ENCODE data around the gene CDYL2.

Gene CDYL2

DNA sequence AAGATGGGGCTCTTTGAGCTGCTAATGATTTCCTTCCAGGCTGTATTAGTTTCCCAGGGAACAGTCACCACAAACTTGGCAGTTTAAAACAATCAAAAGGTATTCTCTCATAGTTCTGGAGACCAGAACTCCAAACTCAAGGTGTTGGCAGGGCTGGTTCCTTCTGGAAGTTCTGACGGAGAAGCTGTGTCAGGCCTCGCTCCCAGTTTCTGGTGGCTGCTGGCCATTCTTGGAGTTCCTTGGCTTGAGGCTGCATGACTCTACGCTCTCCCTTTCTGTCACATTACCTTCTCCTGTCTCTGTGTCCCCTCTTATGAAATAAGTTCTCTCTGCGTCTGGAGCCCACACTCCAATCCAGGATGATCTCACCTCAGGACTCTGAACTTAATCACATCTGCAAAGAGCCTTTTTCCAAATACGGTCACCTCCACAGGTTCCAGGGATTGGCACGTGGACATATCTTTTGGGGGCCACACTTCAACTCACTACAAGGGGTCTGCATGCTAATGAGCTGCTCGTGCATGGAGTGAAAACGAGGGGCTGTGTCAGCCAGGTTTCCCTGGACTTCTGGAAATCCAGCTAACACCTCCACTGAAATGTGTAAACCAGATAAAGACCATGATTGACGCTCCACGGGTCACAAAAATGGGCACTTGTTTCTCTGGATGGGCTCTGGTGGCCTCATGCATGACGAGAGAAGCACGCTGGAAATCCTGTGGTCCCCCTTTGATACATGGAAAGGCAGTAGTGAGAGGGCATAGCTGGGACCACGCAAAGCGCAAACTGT, 185.3 kb downstream of the CDYL2 start:
- DNase-seq, result no peak

DNA sequence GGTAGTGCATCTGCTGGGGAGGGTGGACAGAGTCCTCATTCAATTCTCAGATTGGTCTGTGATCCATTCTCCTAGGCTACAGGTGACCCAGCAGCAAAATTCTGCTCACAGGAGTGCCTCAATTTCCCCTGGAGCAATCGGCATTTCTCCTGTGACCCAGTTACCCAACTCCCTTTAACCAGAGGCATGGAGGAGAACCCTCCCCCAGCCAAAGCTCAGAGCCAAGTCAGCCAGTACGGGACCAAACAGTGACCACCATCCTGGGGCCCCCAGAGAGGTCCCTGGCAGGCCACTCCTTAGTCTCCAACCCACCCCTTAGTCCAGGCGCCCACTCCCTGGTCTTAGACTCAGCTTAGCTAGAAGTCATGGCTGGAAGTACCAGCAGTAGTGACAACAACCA, 188.0 kb downstream of the CDYL2 start:
- no peak for DNase-seq

DNA sequence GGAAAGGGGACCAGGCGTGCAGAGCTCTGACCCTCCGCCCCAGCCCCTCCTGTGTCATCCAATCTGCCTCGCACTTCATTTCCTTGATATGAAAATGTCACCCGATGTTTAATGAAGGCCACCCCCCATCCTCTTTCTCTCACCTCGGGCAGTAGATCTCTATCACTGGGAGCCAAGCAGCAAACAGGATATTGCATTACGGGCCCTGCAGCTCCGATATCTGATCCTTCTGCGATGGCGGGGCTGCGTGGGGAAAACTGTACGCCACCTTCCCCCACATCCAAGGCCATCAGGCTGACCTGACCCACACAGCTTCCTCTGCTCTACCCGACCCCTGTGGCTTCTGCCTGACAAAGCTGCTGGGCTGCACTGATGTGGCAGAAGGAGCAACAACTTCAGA, 188.7 kb downstream of the CDYL2 start:
- no peak for DNase-seq

DNA sequence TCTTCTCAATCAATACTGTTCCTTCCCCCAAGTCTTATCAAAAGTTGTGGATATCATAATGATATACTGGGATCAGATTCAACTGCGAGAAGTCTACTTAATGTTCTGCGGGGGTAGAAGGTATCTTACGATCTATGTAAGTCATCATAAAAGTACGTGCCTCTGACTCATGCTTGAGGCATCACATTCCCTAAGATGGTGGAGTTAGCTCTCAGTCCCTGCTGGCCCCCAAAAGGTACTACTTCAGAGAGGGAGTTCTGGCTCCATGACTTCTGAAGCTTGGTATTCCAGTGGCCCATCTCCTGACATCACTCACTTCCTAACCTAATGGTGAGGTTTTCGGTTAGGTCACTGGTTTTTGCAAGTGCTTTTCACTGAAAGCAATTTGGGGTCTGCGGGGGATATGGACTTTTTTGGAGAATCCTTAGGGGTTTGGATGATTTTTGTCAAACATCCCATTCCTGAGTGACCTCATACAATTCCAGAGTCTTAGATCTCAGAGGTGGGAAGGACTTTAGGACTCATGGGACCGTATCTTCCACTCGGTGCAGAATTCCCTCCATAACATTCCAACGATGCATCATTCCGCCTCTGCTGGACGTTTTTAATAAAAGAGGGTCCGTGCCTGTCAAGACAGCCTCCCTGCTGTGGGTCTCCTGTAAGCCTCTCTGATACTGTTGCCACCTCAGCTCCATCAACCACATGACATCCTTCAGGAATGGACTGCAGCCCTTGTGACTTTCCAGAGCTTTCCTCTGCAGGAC, 189.3 kb downstream of the CDYL2 start:
- DNase-seq, result peak; percentile 51 to 72

DNA sequence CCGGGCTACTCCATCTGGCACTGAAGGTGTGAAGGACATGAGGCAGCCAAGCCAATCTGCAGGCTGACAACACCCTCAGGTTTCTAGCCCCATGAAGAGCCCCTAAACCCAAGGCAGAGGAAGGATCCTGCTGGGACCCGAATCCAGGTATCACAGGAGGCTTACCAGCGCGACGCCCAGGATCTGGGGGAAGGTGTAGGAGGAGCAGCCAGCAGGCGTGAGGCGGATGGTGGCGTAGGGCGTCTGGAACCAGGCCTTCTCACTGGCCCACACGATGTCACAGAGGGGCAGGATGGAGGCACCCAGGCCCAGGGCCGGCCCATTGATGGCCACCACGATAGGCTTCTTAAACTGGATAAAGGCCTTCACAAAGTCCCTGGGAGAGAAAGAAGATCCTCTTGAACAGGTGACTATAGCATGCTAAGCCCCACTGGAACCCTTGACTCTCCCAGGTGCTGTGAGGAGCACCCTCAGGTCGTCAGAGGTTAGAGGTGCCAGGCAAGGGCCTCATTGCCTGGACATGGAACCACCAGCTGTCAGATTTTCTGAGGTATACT, 191.9 kb downstream of the CDYL2 start:
- DNase-seq, result no peak

DNA sequence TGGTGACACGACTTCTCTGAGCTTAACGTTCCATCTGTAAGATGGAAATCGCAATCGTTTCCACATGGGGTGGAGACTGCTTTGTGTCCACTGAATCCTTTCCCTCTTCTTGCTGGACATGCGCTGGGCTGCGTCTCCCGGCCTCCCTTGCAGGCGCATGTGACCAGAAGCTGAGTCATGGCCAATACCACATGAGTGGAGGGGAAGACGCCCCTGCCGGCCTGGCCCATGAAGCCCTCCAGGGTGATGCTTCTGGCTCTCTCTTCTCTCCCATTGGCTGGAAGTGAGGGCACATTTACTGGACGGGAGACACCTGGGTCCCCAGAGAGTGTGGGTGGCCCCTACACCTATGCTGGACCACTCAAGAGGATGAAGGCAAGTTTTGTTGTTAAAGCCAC, 192.5 kb downstream of the CDYL2 start:
- no peak for DNase-seq

DNA sequence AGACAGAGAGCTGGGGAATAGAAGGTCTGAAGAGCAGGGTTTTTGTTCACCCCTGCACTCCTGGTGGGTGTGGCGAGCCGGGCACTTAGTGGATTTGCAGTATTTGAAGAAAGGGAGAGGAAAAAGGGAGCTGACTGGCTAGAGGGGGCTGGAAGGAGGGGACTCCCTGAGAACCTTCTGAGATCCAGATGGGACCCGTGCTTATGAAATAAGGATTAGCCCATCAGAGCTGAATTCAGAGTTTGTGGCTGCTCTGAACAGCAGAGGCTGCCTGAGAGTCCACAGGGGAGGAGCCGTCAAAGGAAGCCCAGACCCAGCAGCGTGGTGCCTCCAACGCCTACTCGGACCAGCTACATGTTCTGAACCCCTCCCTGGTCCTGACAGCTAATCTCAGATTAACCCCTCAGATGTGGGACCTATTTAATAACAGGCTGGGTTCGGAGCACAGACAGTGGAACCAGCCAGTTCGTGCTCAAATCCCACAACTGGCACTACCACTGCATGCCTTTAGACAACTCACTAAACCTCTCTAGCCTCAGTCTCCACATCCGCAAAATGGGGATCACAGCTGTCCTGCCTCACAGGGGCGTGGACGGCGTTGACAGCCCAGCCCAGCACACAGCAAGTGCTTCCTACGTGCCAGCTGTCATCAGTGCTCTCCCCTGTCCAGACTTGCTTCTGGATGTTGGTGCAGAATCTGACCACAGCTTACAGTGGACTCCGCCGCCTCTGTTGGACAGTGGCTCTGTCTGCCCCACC, 193.0 kb downstream of the CDYL2 start:
- no peak for DNase-seq

DNA sequence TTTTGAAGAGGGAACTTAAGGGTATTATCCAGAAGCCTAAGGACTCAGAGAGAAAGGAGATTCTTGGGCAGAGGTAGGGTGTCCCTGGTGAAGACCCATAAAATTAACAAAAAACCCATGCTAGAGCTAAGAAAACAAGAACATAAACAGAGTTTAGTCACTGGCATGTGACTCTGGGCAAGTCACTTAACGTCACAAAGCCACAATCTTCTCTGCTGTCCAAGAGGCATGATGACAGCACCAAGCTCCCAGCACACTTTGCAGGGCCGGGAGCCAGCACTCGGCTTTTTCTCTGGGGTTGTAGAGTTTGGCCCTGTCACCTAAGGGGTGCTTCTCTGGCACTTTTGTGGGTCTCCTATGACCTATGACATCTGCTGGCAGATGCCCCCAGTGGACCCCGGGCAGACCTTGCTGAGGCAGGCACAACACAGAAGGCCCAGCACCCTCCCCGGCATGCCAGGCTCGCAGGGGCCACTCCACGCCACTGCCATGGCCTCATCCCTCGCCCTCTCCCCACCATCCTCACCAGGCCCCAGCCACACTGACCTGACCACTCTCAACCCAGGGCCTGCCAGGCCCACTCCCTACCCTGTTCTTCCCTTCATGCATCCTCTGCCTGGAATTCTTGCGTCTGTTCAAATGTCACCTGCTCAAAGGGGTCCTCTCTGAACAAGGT, 193.8 kb downstream of the CDYL2 start:
- DNase-seq, result no peak

DNA sequence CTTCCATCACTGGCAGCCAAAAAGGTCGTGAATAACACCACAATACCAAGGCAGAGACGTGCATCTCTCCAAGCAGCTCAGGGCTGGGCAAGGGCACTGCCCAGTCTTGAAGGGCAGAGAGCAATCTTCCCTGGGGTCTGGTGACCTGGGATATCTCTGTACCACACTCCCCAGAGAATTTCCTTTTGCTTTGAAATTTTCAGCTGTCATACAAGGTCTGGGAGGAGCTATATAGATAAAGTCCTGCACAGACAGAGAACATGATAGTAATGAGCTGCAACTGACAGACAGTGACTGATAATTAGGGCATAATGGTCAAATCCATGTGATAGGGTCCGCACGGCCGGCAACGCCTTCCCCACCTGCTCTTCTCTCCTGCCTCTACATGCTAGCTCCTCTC, 195.5 kb downstream of the CDYL2 start:
- no peak for DNase-seq

DNA sequence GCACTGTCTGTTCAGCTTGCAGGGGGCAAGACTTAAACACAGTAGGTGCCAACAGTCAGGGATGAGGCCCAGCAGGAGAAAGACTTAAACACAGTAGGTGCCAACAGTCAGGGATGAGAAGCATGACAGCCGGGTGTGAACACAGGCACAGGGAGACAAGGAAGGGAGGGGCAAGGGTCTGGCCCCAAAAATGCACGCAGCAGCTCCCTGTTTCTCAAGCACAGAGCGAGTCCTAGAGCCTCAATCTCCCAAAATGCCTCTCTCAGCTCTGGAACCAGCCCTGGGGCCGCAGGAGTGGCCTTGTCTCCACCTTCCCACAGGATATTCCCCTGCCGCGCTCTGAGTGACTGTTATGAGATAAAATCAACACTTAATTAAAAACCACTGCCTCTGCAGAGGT, 197.2 kb downstream of the CDYL2 start:
- no peak for DNase-seq

DNA sequence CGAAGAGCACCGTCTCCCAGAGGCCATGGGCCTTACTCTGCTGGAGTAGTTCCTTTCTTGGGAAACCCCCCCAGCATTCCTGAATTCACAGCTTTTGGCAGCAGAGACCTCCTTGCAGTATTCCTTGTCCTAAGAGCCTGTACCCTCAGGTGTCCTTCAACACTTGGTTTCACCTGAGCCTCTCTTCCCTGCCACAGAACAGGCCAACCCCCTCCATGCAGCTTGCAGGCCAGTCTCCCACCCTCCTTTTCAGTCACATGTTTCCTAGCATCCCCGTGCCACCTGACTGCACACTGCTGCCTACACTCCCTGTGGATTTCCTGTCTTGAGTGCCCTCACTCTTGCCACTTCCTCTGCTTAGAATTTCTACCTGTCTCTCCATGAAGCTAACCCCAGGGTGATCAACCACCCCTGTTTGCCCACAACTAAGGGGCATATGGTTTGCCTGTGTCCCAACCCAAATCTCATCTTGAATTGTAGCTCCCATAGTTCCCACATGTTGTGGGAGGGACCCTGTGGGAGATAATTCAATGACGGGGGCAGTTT, 198.1 kb downstream of the CDYL2 start:
- no peak for DNase-seq

DNA sequence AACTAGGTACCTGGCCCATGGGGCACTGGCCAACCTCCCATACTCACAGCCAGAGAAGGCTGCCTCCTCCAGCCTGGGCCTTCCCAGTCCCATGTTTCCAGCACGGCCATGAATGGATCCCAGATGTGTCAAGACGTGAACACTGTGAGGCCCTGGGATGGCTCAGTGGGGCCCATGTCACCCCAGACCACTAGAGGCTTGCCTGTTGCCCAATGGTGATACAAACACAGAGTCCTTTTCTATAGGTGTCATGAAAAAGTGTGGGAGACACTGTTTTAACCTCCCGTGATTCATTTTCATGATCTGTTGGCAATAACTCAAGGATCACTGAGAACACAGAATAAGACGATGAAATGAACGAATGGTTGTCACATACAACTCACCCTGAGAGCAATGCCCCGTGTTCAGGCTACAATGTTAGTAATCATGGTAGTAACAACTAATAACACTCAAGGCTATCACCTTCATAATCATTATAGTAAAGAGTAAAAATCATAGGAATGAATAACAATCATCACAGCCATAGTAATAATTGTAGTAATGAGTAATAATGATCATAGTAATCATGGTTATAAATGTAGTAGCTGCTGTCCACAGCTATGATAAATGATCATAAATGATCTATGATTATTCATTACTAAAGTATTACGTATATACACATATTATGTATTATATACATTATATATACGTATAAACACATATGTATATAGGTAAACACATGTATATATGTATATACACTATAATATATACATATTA, 199.6 kb downstream of the CDYL2 start:
- DNase-seq, result no peak

DNA sequence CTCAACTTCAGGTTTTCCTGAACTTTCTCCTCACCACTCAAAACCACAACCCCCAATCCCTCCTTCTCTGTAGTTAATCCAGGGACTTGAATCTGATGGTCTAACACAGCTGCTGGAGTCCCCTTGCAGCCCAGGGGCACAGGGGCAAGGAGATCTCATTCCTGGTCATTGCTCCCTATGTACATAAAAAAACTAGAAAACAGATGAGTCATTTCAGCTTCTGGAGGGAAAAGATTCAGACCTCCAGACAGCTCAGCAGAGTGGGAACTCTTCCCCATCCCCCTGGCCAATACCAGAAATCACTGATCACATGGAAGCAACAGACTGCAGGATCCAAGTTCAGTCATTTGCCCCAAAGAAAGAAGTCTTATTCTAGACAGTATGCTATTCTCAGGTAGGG, 201.5 kb downstream of the CDYL2 start:
- DNase-seq, result no peak

DNA sequence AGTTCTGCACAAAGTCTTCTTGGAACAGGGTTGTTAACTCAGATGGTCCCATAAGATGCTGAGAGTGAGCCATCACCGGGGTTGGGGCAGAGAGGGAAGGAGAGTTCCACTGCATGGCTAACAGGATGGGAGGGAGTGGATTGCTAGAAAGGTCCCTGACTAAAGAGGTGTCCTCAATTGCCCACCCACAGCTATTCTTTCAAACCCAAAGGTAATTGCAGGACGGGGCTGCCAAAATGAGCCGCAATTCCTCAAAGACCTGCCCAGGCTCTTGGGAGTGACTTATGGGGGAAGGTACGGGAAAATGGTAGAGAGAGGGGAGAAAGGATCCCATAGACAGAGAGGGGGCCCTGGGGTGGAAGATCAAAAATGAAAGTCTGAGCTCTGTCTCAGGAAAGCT, 203.2 kb downstream of the CDYL2 start:
- no peak for DNase-seq

DNA sequence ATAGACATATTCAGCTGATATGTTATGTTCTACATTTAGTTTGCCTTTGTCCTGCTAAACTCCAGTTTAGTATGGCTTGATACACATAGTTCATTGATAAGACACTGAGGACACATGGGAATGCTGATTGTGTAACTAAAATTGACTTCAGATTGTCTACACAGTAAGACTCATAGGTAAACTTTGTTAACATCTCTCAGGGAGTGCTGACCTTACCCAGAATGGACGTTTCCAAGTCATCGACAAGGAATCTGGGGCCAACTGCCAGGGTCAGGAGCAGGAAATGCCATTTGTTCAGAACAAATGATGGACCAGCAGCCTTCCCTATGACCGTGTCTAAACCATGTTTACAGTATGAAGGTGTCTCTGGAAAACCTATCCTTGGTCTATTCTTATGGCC, 204.9 kb downstream of the CDYL2 start:
- DNase-seq, result peak in 1 of 2 experiments; percentile 16

DNA sequence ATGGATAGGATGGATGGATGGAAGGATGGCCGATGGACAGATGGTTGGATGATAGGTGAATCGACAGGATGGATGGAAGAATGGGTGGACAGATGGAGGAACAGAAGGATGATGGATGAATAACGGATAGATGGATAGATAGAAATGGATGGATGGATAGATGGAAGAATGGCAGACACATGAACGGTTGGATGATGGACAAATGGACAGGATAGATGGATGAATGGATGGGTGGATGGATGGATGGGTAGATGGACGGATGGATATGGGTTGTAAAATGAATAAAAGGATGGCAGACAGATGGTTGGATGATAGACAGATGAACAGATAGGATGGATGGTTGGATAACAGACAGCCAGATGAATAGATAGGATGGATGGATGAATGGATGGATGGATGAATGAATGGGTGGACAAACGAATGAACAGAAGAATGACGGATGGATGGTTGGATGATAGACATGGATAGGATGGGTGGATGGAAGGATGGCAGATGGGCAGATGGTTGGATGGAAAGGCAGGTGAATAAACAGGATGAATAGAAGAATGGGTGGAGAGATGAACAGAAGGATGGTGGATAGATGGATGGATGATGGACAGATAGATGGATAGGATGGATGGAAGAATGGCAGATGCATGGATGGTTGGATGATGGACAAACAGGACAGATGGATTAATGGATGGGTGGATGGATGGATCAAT, 207.7 kb downstream of the CDYL2 start:
- DNase-seq, result no peak

DNA sequence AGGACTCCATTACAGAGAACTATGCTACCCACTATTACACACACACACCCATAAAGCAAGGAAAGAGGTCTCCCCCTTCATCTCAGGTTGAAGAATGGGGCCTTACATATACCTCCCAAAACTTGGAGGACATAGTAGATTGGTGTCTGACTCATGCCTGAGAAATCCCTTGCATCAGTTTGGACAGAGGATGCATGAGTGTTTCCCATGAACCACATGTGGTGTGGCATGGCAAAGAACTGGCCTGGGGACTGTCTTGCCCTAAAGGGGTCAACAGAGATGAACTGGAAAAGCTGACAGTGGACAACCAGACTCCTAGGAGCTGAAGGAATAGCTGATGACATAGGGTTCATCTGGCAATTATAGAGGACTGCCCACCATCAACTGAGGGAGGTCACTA, 209.6 kb downstream of the CDYL2 start:
- no peak for DNase-seq

DNA sequence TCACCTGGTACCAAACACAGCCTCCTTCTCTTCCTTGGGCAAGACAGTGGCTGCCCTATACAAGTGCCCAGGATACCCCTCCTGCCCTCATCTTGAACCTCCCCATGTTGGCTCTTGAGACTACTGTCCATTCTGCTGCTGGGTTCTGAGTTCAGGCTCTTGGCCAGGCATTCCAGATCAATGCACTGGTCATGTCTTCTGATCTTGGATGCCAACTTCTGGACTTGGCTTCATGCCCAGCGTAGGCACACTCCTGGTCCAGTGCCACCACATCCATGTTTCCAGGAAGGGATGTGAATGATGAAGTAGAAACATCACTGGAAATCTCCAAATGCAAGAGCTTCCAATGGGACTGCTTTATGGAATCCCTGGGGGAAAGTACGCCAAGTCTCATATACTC, 212.1 kb downstream of the CDYL2 start:
- DNase-seq, result no peak

DNA sequence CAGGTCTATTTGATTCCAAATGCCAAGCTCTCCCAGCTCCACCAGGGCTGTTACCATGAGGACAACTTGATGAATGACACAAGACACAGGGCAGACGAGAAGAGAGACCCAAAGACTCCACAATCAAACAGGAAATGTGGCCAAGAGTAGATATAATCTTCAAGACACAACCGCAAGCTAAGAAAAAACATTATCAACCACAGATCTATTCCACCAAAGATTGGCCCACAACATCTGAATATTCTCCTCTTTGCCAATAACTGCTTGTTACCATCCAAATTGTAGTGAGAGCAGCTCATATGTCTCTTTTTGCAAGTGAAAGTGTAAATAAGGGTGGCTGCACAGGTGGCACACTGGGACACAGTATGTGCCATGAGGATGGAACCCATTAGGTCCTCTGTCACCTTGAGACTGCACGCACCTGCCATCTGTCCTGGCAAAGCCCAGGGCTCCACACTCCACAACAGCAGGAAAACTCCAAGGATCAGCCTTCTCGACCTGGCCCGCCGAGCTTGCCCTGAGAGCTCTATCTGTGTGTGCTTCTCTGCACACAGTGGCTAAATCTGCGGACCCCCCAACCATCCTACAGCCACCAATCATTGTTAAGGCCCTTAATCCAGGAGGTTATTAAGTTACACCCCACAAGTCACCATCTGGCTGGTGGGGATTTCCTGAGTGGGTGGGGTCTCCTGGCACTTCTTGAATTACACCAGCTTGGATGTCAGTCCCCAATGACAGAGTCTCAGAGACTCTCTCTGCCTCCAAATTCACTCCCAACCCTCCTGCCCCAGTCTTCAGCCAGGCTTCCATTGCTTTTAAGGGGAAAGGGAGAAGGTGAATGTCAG, 213.1 kb downstream of the CDYL2 start:
- no peak for DNase-seq

DNA sequence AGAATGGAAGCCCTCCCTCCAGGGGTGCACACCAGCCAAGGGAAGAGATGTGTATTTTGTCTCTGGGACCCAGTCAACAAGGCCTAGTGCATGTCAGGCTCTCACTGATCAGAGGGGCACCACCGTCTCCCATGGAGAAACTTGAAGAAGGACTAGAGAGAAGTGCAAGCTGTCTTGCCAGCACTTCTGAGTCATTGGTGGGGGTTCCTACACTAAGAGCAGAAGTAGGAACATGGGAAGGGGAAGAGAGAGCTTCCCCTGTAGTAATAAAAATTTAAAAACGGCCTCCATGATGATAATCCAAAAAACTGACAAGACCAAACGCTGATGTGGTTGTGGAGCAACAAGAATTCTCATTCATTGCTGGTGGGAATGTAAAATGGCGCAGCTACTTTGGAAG, 217.3 kb downstream of the CDYL2 start:
- DNase-seq, result no peak

Data from SW 1271 (cell line).